Spinal cord (tissue), 10 donors: ENCODE measurements around the gene GALR3. TPM values are rescaled to one million over a fixed set of nuclear protein-coding genes. Genes with fewer than 3 reads are reported as not detected.

Experiments used
- DNase-seq, 6 donors: peaks; one replicate each; pipeline versions ENCODE4 v3.0.0 to v3.0.0-alpha.2; 2013 to 2015; ENCODE audit warnings: low spot score in 6 of 6, low read depth in 4 of 6
- H3K27ac ChIP-seq: one replicate; pipeline ENCODE4 v1.5.1; 2013; ENCODE audit warnings: low read depth, low read length, control low read depth
- H3K27me3 ChIP-seq: one replicate; pipeline ENCODE4 v1.6.1; 2013; ENCODE audit warnings: low read length; ENCODE audit not compliant: control insufficient read depth, insufficient read depth
- H3K36me3 ChIP-seq: one replicate; pipeline ENCODE4 v1.6.1; 2013; ENCODE audit warnings: low read length; ENCODE audit not compliant: control insufficient read depth, insufficient read depth
- H3K4me1 ChIP-seq: one replicate; pipeline ENCODE4 v1.6.1; 2013; ENCODE audit warnings: low read length; ENCODE audit not compliant: control insufficient read depth, insufficient read depth
- H3K4me3 ChIP-seq: one replicate; pipeline ENCODE4 v1.5.1; 2013; ENCODE audit warnings: low read depth, low read length, control low read depth
- H3K9me3 ChIP-seq: one replicate; pipeline ENCODE4 v1.6.1; 2013; ENCODE audit warnings: low read length; ENCODE audit not compliant: control insufficient read depth, insufficient read depth
- WGBS: methylation state at CpG from one replicate; pipeline ENCODE4 v1.1.5; 2013; ENCODE audit warnings: missing lambda C conversion rate; ENCODE audit not compliant: insufficient coverage; 5-methylcytosine and 5-hydroxymethylcytosine counted together
- long read RNA-seq, 4 donors: transcript quantifications; one replicate each; lab custom pipeline, GENCODE V29; 2026
- polyA plus RNA-seq, 2 donors: library from polyadenylated mRNA; unstranded; fragments of 120-200 nt; gene quantifications; one replicate each; pipeline ENCODE4 v1.2.1, GENCODE V29; 2013; ENCODE audit not compliant: insufficient read length in 2 of 2
- total RNA-seq, 2 donors: library from RNA; depleted of rRNA in 1 of 2; stranded (reverse); fragments of 120-200 nt in 1 of 2; fragments of >200 nt in 1 of 2; gene quantifications; one replicate each; pipeline versions ENCODE4 v1.2.3 to v1.2.4, GENCODE V29; 2013 to 2014
- donor health status: healthy.

The GALR3 gene, protein sequence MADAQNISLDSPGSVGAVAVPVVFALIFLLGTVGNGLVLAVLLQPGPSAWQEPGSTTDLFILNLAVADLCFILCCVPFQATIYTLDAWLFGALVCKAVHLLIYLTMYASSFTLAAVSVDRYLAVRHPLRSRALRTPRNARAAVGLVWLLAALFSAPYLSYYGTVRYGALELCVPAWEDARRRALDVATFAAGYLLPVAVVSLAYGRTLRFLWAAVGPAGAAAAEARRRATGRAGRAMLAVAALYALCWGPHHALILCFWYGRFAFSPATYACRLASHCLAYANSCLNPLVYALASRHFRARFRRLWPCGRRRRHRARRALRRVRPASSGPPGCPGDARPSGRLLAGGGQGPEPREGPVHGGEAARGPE
- total RNA-seq (not detected), polyA plus RNA-seq (not detected)
- long read RNA-seq, donor 1, result 0 reads
- long read RNA-seq, donor 2, result 0 reads
- long read RNA-seq, donor 3, result 0 reads
- long read RNA-seq, donor 4, result 0 reads

DNA sequence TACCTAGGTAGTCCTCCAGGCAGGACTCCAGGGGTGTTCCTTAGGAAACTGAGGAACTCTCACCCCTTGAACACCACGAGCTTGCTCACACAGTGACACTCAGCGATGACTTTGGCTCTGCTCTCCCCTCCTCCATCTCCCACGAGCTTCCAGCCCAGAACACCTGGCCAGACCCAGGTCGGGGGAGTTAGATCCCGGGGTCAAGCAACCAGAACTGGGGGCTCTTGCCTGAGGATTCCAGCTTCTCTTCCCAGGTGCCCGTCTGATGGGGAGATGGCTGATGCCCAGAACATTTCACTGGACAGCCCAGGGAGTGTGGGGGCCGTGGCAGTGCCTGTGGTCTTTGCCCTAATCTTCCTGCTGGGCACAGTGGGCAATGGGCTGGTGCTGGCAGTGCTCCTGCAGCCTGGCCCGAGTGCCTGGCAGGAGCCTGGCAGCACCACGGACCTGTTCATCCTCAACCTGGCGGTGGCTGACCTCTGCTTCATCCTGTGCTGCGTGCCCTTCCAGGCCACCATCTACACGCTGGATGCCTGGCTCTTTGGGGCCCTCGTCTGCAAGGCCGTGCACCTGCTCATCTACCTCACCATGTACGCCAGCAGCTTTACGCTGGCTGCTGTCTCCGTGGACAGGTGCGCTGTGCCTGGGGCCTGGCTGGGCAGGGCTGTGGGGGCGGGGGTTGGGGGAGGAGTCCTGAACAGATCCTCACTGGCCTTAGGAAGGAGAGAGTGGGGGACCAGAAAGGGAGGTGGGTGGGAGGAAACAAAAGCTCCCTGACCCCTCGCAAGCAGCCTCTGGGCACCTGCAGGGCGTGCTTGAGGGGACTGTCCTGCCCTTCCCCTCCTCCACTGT is at the start of gene GALR3:
Gene GALR3, plus strand, starts transcription at position 249 of the 852 bp plus-strand sequence. Its CDS starts 25 bp downstream, at position 274.
- 54% methylated on average over 15 of the region's 21 CpGs for WGBS
- peaks cover 46% of the 10 kb centered on the region for H3K27me3 ChIP-seq
- no peak within 1 kb of the TSS for H3K4me3 ChIP-seq
- DNase-seq, result no peak
- H3K36me3 ChIP-seq, result peaks cover 15% of the 10 kb centered on the region
- H3K9me3 ChIP-seq, result no peaks in the 10 kb centered on the region
- no peak within 1 kb of the TSS for H3K27ac ChIP-seq
- peaks cover 30% of the 10 kb centered on the region for H3K4me1 ChIP-seq

DNA sequence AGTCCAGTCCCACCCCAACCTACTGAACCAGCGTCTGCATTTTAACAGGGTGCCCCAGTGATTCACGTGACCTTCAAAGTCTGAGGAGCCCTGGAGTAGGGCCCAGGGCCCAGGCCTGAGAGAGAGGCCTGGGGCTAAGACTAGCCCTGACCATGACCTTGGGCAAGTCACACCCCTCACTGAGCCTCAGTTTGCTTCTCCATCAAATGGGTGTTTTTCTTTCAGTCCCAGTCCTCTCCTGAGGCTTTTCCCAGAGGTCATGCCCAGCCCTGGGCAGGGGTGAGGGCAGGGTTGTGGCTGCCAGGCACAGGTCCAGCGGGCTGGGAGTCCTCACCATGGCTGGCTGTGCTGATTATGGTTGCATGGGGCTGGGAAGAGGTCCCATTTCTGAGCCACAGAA is 48.5 kb upstream of the GALR3 start:
- Histone ChIP-seq H3K4me1 (peaks cover 5% of the 10 kb centered on the region), H3K9me3 (no peaks in the 10 kb centered on the region), H3K27ac (no peak overlapping the region), H3K27me3 (no peaks in the 10 kb centered on the region), H3K36me3 (peaks cover 55% of the 10 kb centered on the region), H3K4me3 (no peak overlapping the region)
- 89% methylated on average over 3 of the region's 3 CpGs for WGBS
- DNase-seq, result no peak

DNA sequence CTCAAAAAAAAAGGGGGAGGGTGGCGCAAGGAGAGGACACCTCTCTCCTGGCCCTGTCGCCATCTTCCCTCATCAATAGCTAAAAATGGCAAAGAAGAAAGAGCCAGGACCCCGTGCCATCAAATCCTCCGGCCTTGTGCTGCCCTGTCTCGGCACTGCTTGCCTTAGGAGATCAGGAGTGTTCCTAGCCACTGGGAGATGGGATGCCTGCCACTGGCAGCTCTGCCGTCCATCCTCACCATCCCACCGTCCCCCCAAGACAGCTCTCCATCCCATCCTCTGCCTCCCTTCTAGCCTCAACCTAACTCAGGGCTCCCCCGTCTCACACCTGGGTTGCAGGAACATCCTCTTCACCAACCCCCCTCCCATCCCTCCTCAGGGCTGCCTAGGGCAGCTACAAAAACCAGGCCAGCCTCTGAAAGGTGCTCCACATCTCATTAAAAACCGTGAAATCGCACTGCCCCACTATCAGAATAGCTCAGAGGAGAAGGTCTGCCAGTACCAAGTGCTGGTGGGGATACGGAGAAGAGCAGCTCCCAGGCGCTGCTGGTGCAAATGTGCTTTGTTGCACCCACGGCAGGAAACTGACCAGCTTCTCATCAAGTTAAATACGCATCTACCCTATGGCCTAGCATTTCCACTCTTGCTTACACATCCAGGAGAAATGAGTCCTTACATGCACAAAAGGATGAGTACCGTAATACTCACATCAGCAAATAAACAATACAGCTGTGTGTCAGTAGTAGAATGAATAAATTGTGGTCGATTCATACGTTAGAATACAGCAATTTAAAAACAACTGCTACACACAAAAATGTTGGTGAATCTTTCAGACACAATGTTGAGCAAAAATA is 47.2 kb upstream of the GALR3 start:
- WGBS, result 80% methylated on average over 10 of the region's 17 CpGs
- Histone ChIP-seq H3K27me3 (no peaks in the 10 kb centered on the region), H3K36me3 (peaks cover 48% of the 10 kb centered on the region), H3K9me3 (no peaks in the 10 kb centered on the region), H3K4me3 (no peak overlapping the region), H3K27ac (no peak overlapping the region), H3K4me1 (peaks cover 5% of the 10 kb centered on the region)
- DNase-seq, result no peak

DNA sequence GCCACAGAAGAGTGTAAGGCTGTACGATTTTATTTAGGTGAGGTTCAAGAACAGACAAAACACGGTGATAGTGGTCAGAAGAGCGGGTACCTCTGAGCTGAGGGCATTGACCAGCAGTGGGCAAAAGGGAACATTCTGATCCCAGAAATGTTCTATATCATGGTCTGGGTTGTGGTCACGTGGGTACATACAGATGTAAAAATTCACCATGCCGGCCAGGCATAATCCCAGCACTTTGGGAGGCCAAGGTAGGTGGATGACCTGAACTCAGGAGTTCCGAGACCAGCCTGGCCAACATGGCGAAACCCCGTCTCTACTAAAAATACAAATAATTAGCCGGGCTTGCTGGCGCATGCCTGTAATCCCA is 46.6 kb upstream of the GALR3 start:
- no peak for DNase-seq
- Histone ChIP-seq H3K9me3 (no peaks in the 10 kb centered on the region), H3K27ac (no peak overlapping the region), H3K4me1 (peaks cover 5% of the 10 kb centered on the region), H3K36me3 (peaks cover 42% of the 10 kb centered on the region), H3K27me3 (no peaks in the 10 kb centered on the region), H3K4me3 (no peak overlapping the region)
- WGBS, result 88% methylated on average over 9 of the region's 10 CpGs

DNA sequence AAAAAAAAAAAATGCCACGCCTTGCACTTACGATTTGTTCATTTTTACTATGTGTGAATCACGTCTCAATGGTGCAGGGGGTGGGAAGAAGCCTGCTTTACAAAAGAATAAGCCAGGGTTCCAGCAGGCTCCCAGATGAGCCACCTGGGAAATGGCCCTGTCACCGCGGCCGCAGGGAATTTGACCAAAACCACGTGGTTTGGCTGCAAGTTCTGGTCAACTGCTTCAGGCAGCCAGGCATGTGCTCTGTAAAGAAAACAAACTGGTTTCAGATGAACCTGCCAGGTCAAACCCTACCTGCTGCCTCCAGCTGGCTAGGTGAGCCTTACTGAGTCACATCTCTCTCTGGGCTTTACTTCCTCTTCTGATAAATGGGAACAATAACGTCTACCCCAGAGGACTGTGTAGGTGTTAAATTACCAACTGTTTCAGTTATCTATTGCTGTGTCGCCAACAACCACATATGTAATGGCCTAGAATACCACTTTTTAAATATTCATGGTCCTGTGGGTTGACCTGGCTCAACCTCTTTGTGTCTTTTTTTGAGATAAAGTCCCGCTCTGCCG is 46.0 kb upstream of the GALR3 start:
- Histone ChIP-seq H3K9me3 (no peaks in the 10 kb centered on the region), H3K27ac (no peak overlapping the region), H3K4me3 (no peak overlapping the region), H3K27me3 (no peaks in the 10 kb centered on the region), H3K36me3 (peaks cover 36% of the 10 kb centered on the region), H3K4me1 (peaks cover 5% of the 10 kb centered on the region)
- WGBS, result 37% methylated on average over 7 of the region's 11 CpGs
- no peak for DNase-seq

DNA sequence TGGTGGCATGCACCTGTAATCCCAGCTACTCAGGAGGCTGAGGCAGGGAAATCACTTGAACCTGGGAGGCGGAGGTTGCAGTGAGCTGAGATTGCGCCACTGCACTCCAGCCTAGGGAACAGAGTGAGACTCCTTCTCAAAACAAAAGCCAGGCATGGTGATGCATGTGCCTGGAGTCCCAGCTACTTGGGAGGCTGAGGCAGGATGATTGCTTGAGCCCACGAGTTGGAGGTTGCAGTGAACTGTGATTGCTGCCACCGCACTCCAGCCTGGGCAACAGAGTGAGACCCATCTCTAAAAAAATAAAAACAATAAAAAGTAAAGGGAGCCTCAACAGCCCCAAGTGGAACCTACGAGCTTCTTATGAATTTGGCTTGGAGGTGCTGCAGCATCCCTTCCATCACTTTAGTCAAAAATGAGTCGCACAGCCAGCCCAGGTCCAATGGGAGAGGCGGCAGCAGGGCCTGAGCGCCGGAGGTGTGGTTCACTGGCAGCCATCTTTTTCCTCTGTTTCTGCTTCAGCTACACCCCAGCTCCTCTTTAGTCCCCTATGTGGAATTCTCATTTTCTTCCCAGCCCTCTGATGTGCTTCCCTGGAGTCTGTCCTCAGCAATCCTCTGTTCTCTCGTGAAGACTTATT is 44.7 kb upstream of the GALR3 start:
- Histone ChIP-seq H3K4me1 (peaks cover 5% of the 10 kb centered on the region), H3K4me3 (no peak overlapping the region), H3K27me3 (no peaks in the 10 kb centered on the region), H3K27ac (no peak overlapping the region), H3K9me3 (no peaks in the 10 kb centered on the region), H3K36me3 (peaks cover 23% of the 10 kb centered on the region)
- WGBS, result 91% methylated on average over 8 of the region's 10 CpGs
- DNase-seq, result no peak

DNA sequence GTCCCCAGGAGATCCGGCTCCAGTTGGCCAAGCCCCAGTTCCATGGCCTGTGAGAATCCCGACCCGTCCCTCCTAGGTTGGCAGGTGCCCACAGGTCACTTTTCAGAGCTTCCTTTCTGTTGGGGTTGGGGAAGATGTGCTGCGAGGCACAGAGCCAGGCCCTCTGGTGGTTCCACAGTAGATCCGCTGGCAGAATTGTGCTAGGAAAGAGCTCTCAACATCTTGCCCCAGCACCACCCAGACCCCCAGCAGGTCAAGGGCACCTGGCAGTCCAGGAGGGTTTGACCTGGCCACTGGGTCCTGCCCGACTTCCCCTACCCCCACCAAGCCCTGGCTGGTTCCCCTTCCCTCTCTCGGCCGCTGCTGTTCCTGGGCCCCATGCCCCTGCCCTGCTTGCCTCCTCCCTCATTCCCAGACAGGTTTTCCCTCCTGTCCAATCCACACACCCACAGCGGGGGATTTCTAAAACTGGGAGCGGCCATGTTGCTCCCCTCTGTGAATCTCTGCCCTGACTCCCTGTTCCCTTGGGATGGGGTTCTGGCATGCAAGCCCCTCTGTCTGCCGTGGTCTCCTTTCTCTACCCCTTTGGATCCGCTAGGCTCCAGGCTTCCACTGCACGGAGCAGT is 41.6 kb upstream of the GALR3 start:
- Histone ChIP-seq H3K4me1 (peaks cover 5% of the 10 kb centered on the region), H3K4me3 (no peak overlapping the region), H3K9me3 (no peaks in the 10 kb centered on the region), H3K36me3 (no peaks in the 10 kb centered on the region), H3K27ac (no peak overlapping the region), H3K27me3 (no peaks in the 10 kb centered on the region)
- peak in 2 of 6 donors; percentile 9 to 24 for DNase-seq
- 65% methylated on average over 12 of the region's 13 CpGs for WGBS

DNA sequence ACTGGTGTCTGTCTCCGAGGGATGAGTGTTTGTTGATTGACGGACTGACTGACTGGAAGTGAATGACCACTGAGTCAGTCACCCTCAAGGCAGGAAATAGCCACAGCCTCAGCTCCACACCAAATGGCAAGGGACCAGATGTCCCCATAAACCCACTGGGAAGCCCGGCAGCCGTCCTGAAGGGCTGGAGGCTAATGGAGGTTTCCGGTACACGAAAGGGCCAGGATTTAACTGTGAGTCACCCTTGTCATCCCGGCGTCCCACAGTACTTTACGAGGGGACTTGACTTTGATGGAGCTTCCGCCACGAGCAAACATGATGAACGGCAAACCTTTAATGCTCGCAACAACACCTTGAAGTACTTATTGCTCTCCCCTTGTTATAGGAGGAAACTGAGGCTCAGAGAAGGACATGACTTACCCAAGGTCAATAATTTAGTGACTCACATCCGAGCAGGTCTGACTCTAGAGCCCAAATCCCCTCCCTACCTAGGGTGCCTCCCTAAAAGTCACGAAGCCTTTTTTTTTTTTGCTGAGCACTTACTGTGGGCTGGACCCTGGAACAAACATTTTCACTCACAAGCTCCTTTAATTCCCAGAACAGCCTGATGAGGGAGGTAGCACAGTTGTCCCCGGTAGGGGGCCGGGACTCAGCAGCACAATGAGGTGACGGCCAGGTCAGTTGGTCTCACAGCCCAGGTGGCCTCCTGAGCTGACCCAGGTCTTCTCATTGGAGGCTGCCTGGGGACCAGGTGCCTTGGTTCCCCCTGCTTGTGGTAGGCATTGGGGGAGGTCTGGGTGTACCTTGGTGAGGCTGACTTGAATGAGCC is 40.6 kb upstream of the GALR3 start:
- Histone ChIP-seq H3K36me3 (no peaks in the 10 kb centered on the region), H3K27ac (no peak overlapping the region), H3K9me3 (no peaks in the 10 kb centered on the region), H3K4me3 (no peak overlapping the region), H3K27me3 (no peaks in the 10 kb centered on the region), H3K4me1 (no peaks in the 10 kb centered on the region)
- WGBS, result 61% methylated on average over 10 of the region's 18 CpGs
- no peak for DNase-seq
